GM06990 (cell line): Measurements from ENCODE around the gene ANKRD11.

Source experiments
- DNase-seq: peaks from one replicate; pipeline ENCODE4 v3.0.0-alpha.2; 2011; ENCODE audit not compliant: insufficient read length; ENCODE audit errors: extremely low read depth
- H3K27me3 ChIP-seq: replicated peaks from 2 replicates; pipeline ENCODE4 v1.6.0; 2011; ENCODE audit warnings: low read length; ENCODE audit not compliant: control insufficient read depth, insufficient read depth
- H3K36me3 ChIP-seq: 2 replicates; pipeline ENCODE4 v1.5.1; 2011; ENCODE audit warnings: low read length; ENCODE audit not compliant: control insufficient read depth, insufficient read depth
- H3K4me3 ChIP-seq: replicated peaks from 2 replicates; pipeline ENCODE4 v1.5.1; 2011; ENCODE audit warnings: low read depth, mild to moderate bottlenecking, control low read depth, low read length
- TF ChIP-seq, protein P1 (sequence below): IDR thresholded peaks from 2 replicates; pipeline ENCODE4 v1.5.1; 2011; ENCODE audit warnings: low read length, control low read depth, mild to moderate bottlenecking, inconsistent platforms; ENCODE audit not compliant: insufficient read depth, poor library complexity, severe bottlenecking

The ANKRD11 gene

GRCh38 chr16:89449726-89450335 is 40.5 kb downstream of the ANKRD11 start:
- no peak for DNase-seq
- H3K4me3 ChIP-seq, result no peak overlapping the region
- TF ChIP-seq, protein P1, sequence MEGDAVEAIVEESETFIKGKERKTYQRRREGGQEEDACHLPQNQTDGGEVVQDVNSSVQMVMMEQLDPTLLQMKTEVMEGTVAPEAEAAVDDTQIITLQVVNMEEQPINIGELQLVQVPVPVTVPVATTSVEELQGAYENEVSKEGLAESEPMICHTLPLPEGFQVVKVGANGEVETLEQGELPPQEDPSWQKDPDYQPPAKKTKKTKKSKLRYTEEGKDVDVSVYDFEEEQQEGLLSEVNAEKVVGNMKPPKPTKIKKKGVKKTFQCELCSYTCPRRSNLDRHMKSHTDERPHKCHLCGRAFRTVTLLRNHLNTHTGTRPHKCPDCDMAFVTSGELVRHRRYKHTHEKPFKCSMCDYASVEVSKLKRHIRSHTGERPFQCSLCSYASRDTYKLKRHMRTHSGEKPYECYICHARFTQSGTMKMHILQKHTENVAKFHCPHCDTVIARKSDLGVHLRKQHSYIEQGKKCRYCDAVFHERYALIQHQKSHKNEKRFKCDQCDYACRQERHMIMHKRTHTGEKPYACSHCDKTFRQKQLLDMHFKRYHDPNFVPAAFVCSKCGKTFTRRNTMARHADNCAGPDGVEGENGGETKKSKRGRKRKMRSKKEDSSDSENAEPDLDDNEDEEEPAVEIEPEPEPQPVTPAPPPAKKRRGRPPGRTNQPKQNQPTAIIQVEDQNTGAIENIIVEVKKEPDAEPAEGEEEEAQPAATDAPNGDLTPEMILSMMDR, result no peak
- peaks cover 1% of the 10 kb centered on the region; the same call in 1 of the 2 replicates for H3K36me3 ChIP-seq
- H3K27me3 ChIP-seq, result no peaks in the 10 kb centered on the region

DNA sequence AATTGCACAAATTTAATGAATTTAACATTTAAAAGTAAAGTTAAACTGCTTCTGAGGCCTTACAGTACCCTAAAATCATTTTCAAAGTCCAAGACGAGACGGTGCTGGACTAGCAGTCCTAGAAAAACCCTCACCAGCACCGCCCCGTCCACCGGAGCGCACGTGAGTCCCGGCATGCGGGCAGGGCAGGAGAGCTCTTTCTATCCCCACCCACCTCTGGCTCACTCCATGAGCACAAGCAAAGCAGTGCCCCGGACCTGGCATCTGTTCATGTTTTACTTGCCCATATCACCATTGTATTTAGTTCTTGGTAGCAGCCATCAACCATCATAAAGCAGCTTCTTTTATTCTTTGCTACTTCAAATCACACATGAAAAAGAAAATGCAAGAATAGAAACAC is 41.7 kb downstream of the ANKRD11 start:
- H3K4me3 ChIP-seq, result no peak overlapping the region
- no peak for DNase-seq
- TF ChIP-seq, protein P1, result no peak
- no peaks in the 10 kb centered on the region for H3K27me3 ChIP-seq
- H3K36me3 ChIP-seq, result peaks cover 1% of the 10 kb centered on the region; the same call in 1 of the 2 replicates

- Histone ChIP-seq H3K4me3 (no peak overlapping the region), H3K27me3 (no peaks in the 10 kb centered on the region), H3K36me3 (peaks cover 1% of the 10 kb centered on the region; the same call in 1 of the 2 replicates)
- no peak for DNase-seq
- TF ChIP-seq, protein P1, result no peak
Measured at GRCh38 chr16:89446975-89447293, 43.4 kb downstream of the ANKRD11 start.

- no peaks in the 10 kb centered on the region for H3K27me3 ChIP-seq
- DNase-seq, result no peak
- TF ChIP-seq, protein P1, result no peak
- H3K36me3 ChIP-seq, result peaks cover 1% of the 10 kb centered on the region; the same call in 1 of the 2 replicates
- H3K4me3 ChIP-seq, result no peak overlapping the region
Measured at GRCh38 chr16:89446136-89446974, 44.0 kb downstream of the ANKRD11 start.

GRCh38 chr16:89445166-89445565 is 45.2 kb downstream of the ANKRD11 start:
- Histone ChIP-seq H3K4me3 (no peak overlapping the region), H3K27me3 (no peaks in the 10 kb centered on the region), H3K36me3 (peaks cover 1% of the 10 kb centered on the region; the same call in 1 of the 2 replicates)
- TF ChIP-seq, protein P1, result no peak
- DNase-seq, result no peak
